K562 (cell line): ENCODE data around the gene FBXO44. TPM values are rescaled to one million over a fixed set of nuclear protein-coding genes. Genes with fewer than 3 reads are reported as not detected.

Experiments
- ADNP ChIP-seq: fragments of 200-800 bp; sonication (Bioruptor generic); IDR thresholded peaks from 2 replicates; pipeline ENCODE4 v1.6.1; 2016; ENCODE audit warnings: missing genetic modification characterization, missing compliant biosample characterization
- CREB1 ChIP-seq, 2 experiments: sonication (generic) in 1 of 2; formaldehyde crosslinking in 1 of 2; IDR thresholded peaks; 2 replicates each; pipeline versions ENCODE4 v1.6.1 to v1.8.0; 2012 to 2022; ENCODE audit warnings: inconsistent platforms in 1 of 2, mild to moderate bottlenecking in 1 of 2, missing genetic modification reagents in 1 of 2, moderate library complexity in 1 of 2
- HDAC6 ChIP-seq: IDR thresholded peaks from 2 replicates; pipeline ENCODE4 v1.6.1; 2012; ENCODE audit warnings: low read depth, mild to moderate bottlenecking, control low read depth, inconsistent platforms, low read length, moderate library complexity
- PHF20 ChIP-seq: fragments of 450-650 bp; IDR thresholded peaks from 2 replicates; pipeline ENCODE4 v1.6.1; 2018; ENCODE audit not compliant: partially characterized antibody
- RBBP5 ChIP-seq: fragments of 200-600 bp; sonication (generic); IDR thresholded peaks from 2 replicates; pipeline ENCODE4 v1.6.1; 2012; ENCODE audit warnings: borderline replicate concordance, mild to moderate bottlenecking, low read length, control low read depth, inconsistent platforms; ENCODE audit not compliant: insufficient read depth, poor library complexity, severe bottlenecking
- SREBF1 ChIP-seq: fragments of 150-350 bp; IDR thresholded peaks from 2 replicates; pipeline ENCODE4 v1.6.1; 2014; ENCODE audit warnings: antibody characterized with exemption, low read depth, low read length, borderline replicate concordance
- USF1 ChIP-seq: sonication (generic); formaldehyde crosslinking; IDR thresholded peaks from 2 replicates; pipeline ENCODE4 v1.9.0; 2022; ENCODE audit warnings: mild to moderate bottlenecking, missing genetic modification reagents
- ZNF121 ChIP-seq: sonication (generic); formaldehyde crosslinking; conservative IDR thresholded peaks from 2 replicates; pipeline ENCODE4 v1.8.0; 2022; ENCODE audit warnings: missing genetic modification reagents
- ZNF217 ChIP-seq: sonication (generic); formaldehyde crosslinking; IDR thresholded peaks from 2 replicates; pipeline ENCODE4 v1.8.0; 2022; ENCODE audit warnings: mild to moderate bottlenecking, missing genetic modification reagents
- ZNF740 ChIP-seq, 3 experiments: fragments of 200-800 bp in 1 of 3; sonication (Bioruptor generic) in 1 of 3; sonication (generic) in 1 of 3; formaldehyde crosslinking in 1 of 3; IDR thresholded peaks; 2 replicates each; pipeline versions ENCODE4 v1.6.1 to v1.8.0; 2016 to 2022; ENCODE audit warnings: mild to moderate bottlenecking in 2 of 3, missing compliant biosample characterization in 2 of 3, missing genetic modification characterization in 2 of 3, missing genetic modification reagents in 1 of 3
- polyA plus RNA-seq, 8 experiments: library from polyadenylated mRNA; depleted of rRNA in 4 of 8; stranded (reverse) in 5 of 8; unstranded in 3 of 8; fragments of >200 nt; fragmentation: Nextera tagmentation in 2 of 8; fragmentation: Illumina TruSeq in 1 of 8; extraction: Ambion mirVana in 2 of 8; extraction: Trizol in 1 of 8; gene quantifications; 2 replicates each; pipeline versions ENCODE4 v1.2.1 to v1.2.3, GENCODE V29; 2011 to 2014; ENCODE audit warnings: inconsistent platforms in 1 of 8, missing spikeins in 1 of 8
- total RNA-seq, 7 experiments: library from RNA; depleted of rRNA in 6 of 7; stranded (reverse); fragments of >200 nt in 6 of 7; fragmentation: Illumina TruSeq in 2 of 7; extraction: Trizol in 2 of 7; gene quantifications; 2 replicates each; pipeline versions ENCODE4 v1.2.1 to v1.2.3, GENCODE V29; 2011 to 2021; ENCODE audit warnings: low replicate concordance in 1 of 7

Gene FBXO44
- total and polyA plus RNA-seq, 9 of the 15 experiments (the other 6 are each of a cell fraction or from before 2014, with no cell fraction given): 0.69 to 20.9 (median 6.7) TPM

- TF ChIP-seq USF1: 0 out of 2 replicates have a peak, but pooled peaks have one; percentile 1
- TF ChIP-seq PHF20: no peak
- no peak for TF ChIP-seq HDAC6
- no peak for TF ChIP-seq ZNF740 (CRISPR knock-in tag; IDR thresholded peaks at IDR 0.05)
- 0 out of 4 replicates have a peak, but pooled peaks of 1 of the 2 experiments have one; percentile 48 for TF ChIP-seq ZNF740 (tag; IDR thresholded peaks at IDR 0.05)
- peak; percentile 66 for TF ChIP-seq ZNF121 (CRISPR knock-in tag)
- 0 out of 2 replicates have a peak, but pooled peaks have one; percentile 45 for TF ChIP-seq ADNP (tag)
- no peak for TF ChIP-seq CREB1 (IDR thresholded peaks at IDR 0.05)
- 0 out of 2 replicates have a peak, but pooled peaks have one; percentile 3 for TF ChIP-seq CREB1 (CRISPR knock-in tag; IDR thresholded peaks at IDR 0.05)
- peak; percentile 39 for TF ChIP-seq RBBP5
- no peak for TF ChIP-seq SREBF1
- no peak for TF ChIP-seq ZNF217 (CRISPR knock-in tag)
Measured at GRCh38 chr1:11671205-11671543, 16.5 kb downstream of the FBXO44 start (continued).
